ENCODE measurements around the gene HPGD.

DNA sequence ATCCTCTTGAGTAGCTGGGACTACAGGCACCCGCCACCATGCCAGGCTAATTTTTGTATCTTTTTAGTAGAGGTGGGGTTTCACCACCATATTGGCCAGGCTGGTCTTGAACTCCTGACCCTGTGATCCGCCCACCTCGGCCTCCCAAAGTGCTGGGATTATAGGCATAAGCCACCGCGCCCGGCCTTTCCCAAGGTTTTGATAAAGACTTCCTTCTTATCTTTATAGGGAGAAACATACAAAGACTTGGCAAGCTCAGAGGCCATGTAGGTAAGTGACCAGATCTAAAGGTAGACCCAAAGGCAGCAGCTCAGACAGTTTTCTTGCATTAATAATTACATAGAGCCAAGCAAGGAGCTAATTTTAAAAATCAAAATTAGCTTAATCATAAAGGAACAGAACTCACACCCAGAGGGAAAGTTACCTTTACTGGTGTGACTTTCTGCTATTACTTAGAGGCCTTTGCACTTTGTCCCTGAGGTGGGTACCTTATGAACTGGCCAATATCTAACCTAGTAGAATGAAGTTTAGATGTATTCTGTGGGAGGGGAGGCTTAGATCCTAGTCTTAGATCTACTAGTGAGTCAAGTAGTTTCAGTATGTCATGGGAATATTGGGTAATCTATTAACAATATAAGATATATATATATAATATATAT lies 67.3 kb downstream of the HPGD start:
- TF ChIP-seq, protein P1, sequence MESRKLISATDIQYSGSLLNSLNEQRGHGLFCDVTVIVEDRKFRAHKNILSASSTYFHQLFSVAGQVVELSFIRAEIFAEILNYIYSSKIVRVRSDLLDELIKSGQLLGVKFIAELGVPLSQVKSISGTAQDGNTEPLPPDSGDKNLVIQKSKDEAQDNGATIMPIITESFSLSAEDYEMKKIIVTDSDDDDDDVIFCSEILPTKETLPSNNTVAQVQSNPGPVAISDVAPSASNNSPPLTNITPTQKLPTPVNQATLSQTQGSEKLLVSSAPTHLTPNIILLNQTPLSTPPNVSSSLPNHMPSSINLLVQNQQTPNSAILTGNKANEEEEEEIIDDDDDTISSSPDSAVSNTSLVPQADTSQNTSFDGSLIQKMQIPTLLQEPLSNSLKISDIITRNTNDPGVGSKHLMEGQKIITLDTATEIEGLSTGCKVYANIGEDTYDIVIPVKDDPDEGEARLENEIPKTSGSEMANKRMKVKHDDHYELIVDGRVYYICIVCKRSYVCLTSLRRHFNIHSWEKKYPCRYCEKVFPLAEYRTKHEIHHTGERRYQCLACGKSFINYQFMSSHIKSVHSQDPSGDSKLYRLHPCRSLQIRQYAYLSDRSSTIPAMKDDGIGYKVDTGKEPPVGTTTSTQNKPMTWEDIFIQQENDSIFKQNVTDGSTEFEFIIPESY (CRISPR knock-in tag; IDR thresholded peaks at IDR 0.05): no peak
- no peak for TF ChIP-seq MXI1 (IDR thresholded peaks at IDR 0.05; ENCODE audit: low read depth, low read length)
- TF ChIP-seq, protein P2, sequence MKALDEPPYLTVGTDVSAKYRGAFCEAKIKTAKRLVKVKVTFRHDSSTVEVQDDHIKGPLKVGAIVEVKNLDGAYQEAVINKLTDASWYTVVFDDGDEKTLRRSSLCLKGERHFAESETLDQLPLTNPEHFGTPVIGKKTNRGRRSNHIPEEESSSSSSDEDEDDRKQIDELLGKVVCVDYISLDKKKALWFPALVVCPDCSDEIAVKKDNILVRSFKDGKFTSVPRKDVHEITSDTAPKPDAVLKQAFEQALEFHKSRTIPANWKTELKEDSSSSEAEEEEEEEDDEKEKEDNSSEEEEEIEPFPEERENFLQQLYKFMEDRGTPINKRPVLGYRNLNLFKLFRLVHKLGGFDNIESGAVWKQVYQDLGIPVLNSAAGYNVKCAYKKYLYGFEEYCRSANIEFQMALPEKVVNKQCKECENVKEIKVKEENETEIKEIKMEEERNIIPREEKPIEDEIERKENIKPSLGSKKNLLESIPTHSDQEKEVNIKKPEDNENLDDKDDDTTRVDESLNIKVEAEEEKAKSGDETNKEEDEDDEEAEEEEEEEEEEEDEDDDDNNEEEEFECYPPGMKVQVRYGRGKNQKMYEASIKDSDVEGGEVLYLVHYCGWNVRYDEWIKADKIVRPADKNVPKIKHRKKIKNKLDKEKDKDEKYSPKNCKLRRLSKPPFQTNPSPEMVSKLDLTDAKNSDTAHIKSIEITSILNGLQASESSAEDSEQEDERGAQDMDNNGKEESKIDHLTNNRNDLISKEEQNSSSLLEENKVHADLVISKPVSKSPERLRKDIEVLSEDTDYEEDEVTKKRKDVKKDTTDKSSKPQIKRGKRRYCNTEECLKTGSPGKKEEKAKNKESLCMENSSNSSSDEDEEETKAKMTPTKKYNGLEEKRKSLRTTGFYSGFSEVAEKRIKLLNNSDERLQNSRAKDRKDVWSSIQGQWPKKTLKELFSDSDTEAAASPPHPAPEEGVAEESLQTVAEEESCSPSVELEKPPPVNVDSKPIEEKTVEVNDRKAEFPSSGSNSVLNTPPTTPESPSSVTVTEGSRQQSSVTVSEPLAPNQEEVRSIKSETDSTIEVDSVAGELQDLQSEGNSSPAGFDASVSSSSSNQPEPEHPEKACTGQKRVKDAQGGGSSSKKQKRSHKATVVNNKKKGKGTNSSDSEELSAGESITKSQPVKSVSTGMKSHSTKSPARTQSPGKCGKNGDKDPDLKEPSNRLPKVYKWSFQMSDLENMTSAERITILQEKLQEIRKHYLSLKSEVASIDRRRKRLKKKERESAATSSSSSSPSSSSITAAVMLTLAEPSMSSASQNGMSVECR (CRISPR knock-in tag; IDR thresholded peaks at IDR 0.05): no peak
- TF ChIP-seq MCM7 (IDR thresholded peaks at IDR 0.05): no peak
- no peak for TF ChIP-seq MBD2 (IDR thresholded peaks at IDR 0.05; ENCODE audit: borderline replicate concordance, low read depth)
